ENCODE measurements around the gene RTL10.

RTL10 gene, protein sequence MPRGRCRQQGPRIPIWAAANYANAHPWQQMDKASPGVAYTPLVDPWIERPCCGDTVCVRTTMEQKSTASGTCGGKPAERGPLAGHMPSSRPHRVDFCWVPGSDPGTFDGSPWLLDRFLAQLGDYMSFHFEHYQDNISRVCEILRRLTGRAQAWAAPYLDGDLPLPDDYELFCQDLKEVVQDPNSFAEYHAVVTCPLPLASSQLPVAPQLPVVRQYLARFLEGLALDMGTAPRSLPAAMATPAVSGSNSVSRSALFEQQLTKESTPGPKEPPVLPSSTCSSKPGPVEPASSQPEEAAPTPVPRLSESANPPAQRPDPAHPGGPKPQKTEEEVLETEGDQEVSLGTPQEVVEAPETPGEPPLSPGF

GRCh38 chr22:19854778-19855503 lies at the start of gene RTL10, which contains the start of gene GNB1L:
RTL10 (minus strand) TSS chr22:19854874; CDS start chr22:19852261, 2,613 bp downstream.
GNB1L (minus strand) TSS chr22:19854874; CDS start chr22:19821355, 33,519 bp downstream.
- DNase-seq, result peak; percentile 90

GRCh38 chr22:19904174-19904856 lies 49.6 kb upstream of the RTL10 start:
- DNase-seq, result no peak

DNA sequence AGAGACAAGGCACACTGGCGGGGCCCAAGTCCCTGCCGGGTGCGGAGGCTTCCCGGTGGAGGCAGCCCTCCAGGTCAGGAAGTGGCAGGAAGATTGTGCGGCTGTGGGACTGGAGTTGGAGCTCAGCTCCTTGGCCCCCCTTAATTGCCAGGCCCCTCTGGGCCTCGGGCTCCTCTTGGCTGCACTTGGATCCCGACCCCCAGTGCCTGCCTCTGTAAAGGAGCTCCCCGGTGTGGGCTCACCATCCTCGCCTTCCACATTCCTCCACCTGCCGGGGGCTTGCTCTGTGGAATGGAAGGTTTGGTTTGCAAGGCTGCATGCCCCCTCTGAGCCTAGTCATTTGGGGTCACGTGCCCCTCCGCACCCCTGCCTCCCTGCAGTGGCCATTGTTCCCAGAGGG lies 48.8 kb upstream of the RTL10 start:
- no peak for DNase-seq

GRCh38 chr22:19903031-19903430 lies 48.4 kb upstream of the RTL10 start:
- no peak for DNase-seq

DNA sequence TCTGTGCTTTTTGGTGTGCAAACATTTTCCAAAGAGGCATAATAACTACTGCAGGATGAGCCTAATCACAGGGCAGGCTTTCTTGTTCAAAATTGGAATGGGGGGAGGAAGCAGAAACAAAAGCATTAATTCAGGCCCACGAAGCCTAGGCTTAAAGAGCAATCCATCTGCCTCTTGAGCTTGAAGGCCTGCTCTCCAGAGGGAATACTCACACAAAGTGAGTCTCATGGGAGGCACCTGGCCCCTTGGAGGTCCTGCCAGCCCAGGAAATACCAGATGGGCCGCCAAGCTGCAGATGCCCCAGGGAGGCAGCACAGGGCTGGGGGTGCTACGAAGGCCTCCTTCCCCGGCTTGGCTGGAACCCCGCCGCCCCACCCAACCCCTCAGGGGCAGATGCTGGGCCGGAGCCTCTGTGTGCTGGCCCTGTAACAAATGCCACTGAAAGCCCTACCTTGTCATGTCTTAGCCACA lies 47.6 kb upstream of the RTL10 start:
- DNase-seq, result no peak

- no peak for DNase-seq
Observed at GRCh38 chr22:19901577-19902244, 47.0 kb upstream of the RTL10 start.

GRCh38 chr22:19900707-19901436 lies 46.2 kb upstream of the RTL10 start:
- DNase-seq, result no peak

GRCh38 chr22:19898831-19899567 lies 44.3 kb upstream of the RTL10 start:
- no peak for DNase-seq

GRCh38 chr22:19898145-19898544 lies 43.5 kb upstream of the RTL10 start:
- no peak for DNase-seq

DNA sequence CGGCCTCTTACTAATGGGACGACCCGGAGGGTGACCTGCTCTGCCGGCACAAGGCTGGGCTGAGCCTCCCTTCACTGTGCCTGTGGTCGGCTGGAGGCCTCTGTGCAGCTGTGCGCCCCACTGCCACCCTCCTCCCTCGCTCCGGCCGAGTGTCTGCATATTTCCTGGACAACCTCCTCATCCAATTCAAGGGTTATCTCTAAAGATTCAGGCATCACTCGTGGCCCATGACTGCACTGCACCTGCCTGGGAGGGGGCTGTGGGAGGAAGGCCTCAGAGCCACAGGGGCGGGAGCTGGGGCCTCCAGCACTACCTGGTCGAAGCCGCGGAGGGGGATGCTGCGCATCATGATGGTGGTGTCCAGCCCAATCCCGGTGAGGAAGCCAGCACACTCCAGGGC lies 43.1 kb upstream of the RTL10 start:
- no peak for DNase-seq

DNA sequence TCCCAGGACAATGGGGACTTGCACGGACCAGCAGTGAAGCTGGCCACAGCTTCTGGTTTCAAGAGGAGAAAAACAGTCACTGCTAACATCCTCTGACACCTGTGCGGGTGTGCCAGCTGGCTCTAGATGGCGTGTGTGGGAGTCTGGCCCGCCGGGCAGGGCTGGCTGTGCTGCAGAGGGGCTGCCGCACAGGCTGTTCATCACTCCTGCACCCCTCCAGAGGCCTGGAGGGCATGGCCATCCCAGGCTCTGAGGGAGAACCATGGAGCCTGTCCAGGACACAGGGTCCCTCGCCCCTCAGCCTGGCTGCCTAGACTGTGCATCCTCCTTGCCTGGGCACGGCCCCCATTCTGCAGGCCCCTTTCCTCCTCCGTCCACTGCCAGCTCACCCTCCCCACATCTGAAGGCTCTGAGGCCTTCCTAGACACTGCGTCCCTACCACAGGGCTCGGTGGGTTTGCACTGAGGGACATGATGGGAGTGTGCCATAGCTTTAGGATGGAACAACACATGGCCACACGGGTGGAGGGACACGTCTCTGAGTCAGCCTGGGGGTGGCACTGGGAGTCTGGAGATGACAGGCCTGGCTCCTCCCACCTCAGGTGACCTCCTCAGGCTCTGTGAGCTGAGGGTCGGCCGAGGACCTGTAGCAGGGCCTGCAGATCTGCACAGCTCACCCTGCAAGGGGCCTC lies 42.1 kb upstream of the RTL10 start:
- DNase-seq, result no peak

GRCh38 chr22:19895160-19895849 lies 40.6 kb upstream of the RTL10 start:
- no peak for DNase-seq

DNA sequence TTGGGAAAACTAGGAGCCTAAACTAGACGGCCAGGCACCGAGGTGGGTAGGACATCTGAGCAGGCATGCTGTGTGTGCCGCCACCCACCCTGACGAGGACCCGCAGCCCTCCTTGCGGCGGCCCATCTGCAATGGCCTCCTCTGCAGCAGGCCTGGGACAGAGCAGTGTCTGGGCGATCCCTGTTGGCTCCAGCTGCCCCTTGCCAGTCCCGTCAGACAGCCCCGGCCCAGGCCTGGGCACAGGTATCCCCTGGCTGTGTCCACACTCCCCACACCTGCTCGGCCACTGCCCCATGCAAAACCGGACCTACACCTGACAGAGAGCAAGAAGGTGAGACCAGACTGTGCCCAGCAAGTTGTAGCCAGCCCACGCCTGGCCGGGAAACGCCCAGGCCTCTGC lies 38.7 kb upstream of the RTL10 start:
- DNase-seq, result no peak

- no peak for DNase-seq
Observed at GRCh38 chr22:19892925-19893324, 38.3 kb upstream of the RTL10 start.

- DNase-seq, result no peak
Observed at GRCh38 chr22:19892257-19892879, 37.7 kb upstream of the RTL10 start.

GRCh38 chr22:19891317-19892256 lies 36.9 kb upstream of the RTL10 start:
- DNase-seq, result no peak

- DNase-seq, result no peak
Observed at GRCh38 chr22:19890502-19891316, 36.0 kb upstream of the RTL10 start.

- DNase-seq, result no peak
Observed at GRCh38 chr22:19889951-19890350, 35.3 kb upstream of the RTL10 start.
